Transverse colon (tissue), 4 donors: Measurements from ENCODE around the gene SEMA4G. TPM values are rescaled to one million over a fixed set of nuclear protein-coding genes. Genes with fewer than 3 reads are reported as not detected.
"Not testable (repeated sequence)": the region's sequence is repeated elsewhere in the genome, so short reads cannot be mapped to it uniquely, and the experiment has no call there.

Experiments used
- DNase-seq: peaks from one replicate; pipeline ENCODE4 v3.0.0-alpha.2; 2019
- H3K27ac ChIP-seq, 4 donors: fragments of 200-600 bp; sonication (generic); 2 replicates each; pipeline ENCODE4 v1.5.1; 2016 to 2018; ENCODE audit warnings: inconsistent platforms in 4 of 4
- H3K27me3 ChIP-seq: fragments of 200-600 bp; sonication (generic); 2 replicates; pipeline ENCODE4 v1.5.1; 2017; ENCODE audit warnings: inconsistent platforms
- H3K36me3 ChIP-seq, 4 donors: fragments of 200-600 bp; sonication (generic); 2 replicates each; pipeline ENCODE4 v1.5.1; 2017 to 2019; ENCODE audit warnings: inconsistent platforms in 4 of 4
- H3K4me1 ChIP-seq, 4 donors: fragments of 200-600 bp; sonication (generic); 2 replicates each; pipeline ENCODE4 v1.5.1; 2017 to 2020; ENCODE audit warnings: inconsistent platforms in 4 of 4
- H3K4me3 ChIP-seq, 4 donors: fragments of 200-600 bp; sonication (generic); 1 replicate in 1 of 4; 2 replicates in 3 of 4; pipeline versions ENCODE4 v1.5.1 to v1.6.1; 2017 to 2019; ENCODE audit warnings: inconsistent platforms in 4 of 4
- H3K9me3 ChIP-seq, 2 donors: fragments of 200-600 bp; sonication (generic); 2 replicates each; pipeline ENCODE4 v1.5.1; 2017 to 2019; ENCODE audit warnings: inconsistent platforms in 2 of 2
- EP300 ChIP-seq: sonication (generic); formaldehyde crosslinking; IDR thresholded peaks from one replicate; pipeline ENCODE4 v1.6.1; 2017; ENCODE audit warnings: antibody characterized with exemption, low read depth
- POLR2A ChIP-seq: fragments of 450-650 bp; IDR thresholded peaks from one replicate; pipeline ENCODE4 v1.6.1; 2016; ENCODE audit warnings: antibody characterized with exemption, mild to moderate bottlenecking, moderate library complexity
- POLR2AphosphoS5 ChIP-seq, 3 donors: sonication (generic); formaldehyde crosslinking; IDR thresholded peaks; one replicate each; pipeline ENCODE4 v1.6.1; 2016; ENCODE audit warnings: antibody characterized with exemption in 3 of 3
- WGBS, 2 donors: methylation state at CpG; one replicate each; pipeline ENCODE4 v1.1.5; 2018; ENCODE audit warnings: low coverage in 1 of 2; 5-methylcytosine and 5-hydroxymethylcytosine counted together
- in situ Hi-C, 4 donors: fragments of 200-750 bp; cut with MboI; loops; one replicate each; pipeline versions ENCODE4 v1.15.0 to v1.15.1; 2017; ENCODE audit warnings: low sequenced_read_pairs in 3 of 4, low pct_ligation_motif_present in 1 of 4, low pct_unique_long_range_greater_than_20kb in 1 of 4
- intact Hi-C: fragments of 100-400 bp; cut with DNase I; formaldehyde crosslinking; loops from one replicate; pipeline ENCODE4 v1.15.1; 2023; ENCODE audit warnings: low total_unique reads
- total RNA-seq, 4 donors: library from RNA; depleted of rRNA; stranded (reverse); fragments of >200 nt; gene quantifications; one replicate each; pipeline ENCODE4 v1.1.0, GENCODE V29; 2016
- TF ChIP-seq, protein P1 (sequence below), 5 experiments: fragments of 200-600 bp in 3 of 5; fragments of 450-650 bp in 2 of 5; sonication (generic) in 3 of 5; IDR thresholded peaks; 1 replicate in 2 of 5; 2 replicates in 3 of 5; pipeline ENCODE4 v1.5.1; 2016 to 2017; ENCODE audit warnings: antibody characterized with exemption in 5 of 5, inconsistent platforms in 3 of 5, mild to moderate bottlenecking in 2 of 5, moderate library complexity in 1 of 5

Gene SEMA4G
- total RNA-seq, 4 donors from 2014 or later = 94.0 to 221 (median 121) TPM

GRCh38 chr10:100970914-100971811 lies 1.9 kb downstream of the SEMA4G start:
- peak overlapping the region in 2 of 4 donors; percentile 75 to 87 for H3K4me3 ChIP-seq
- peak; percentile 37 for TF ChIP-seq POLR2A
- TF ChIP-seq, protein P1, sequence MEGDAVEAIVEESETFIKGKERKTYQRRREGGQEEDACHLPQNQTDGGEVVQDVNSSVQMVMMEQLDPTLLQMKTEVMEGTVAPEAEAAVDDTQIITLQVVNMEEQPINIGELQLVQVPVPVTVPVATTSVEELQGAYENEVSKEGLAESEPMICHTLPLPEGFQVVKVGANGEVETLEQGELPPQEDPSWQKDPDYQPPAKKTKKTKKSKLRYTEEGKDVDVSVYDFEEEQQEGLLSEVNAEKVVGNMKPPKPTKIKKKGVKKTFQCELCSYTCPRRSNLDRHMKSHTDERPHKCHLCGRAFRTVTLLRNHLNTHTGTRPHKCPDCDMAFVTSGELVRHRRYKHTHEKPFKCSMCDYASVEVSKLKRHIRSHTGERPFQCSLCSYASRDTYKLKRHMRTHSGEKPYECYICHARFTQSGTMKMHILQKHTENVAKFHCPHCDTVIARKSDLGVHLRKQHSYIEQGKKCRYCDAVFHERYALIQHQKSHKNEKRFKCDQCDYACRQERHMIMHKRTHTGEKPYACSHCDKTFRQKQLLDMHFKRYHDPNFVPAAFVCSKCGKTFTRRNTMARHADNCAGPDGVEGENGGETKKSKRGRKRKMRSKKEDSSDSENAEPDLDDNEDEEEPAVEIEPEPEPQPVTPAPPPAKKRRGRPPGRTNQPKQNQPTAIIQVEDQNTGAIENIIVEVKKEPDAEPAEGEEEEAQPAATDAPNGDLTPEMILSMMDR (IDR thresholded peaks at IDR 0.05) = peak in 2 of 5 experiments; percentile 13 to 18
- TF ChIP-seq POLR2AphosphoS5 (IDR thresholded peaks at IDR 0.05) = peak; percentile 20 to 60 (median 41)
- TF ChIP-seq EP300 = no peak
- 36 to 80% methylated on average over 1 to 4 of the region's 4 CpGs for whole genome bisulfite sequencing, 2 donors
- no peaks in the 10 kb centered on the region for H3K36me3 ChIP-seq
- peaks cover 8 to 47% (median 22%) of the 10 kb centered on the region in 4 donors for H3K4me1 ChIP-seq
- H3K27ac ChIP-seq = peak overlapping the region; percentile 81 to 91 (median 90)
- intact Hi-C loops (no loop called here), in situ Hi-C loops (no loop called here)
- peak; percentile 81 for DNase-seq
- H3K9me3 ChIP-seq = no peaks in the 10 kb centered on the region
- no peaks in the 10 kb centered on the region for H3K27me3 ChIP-seq

DNA sequence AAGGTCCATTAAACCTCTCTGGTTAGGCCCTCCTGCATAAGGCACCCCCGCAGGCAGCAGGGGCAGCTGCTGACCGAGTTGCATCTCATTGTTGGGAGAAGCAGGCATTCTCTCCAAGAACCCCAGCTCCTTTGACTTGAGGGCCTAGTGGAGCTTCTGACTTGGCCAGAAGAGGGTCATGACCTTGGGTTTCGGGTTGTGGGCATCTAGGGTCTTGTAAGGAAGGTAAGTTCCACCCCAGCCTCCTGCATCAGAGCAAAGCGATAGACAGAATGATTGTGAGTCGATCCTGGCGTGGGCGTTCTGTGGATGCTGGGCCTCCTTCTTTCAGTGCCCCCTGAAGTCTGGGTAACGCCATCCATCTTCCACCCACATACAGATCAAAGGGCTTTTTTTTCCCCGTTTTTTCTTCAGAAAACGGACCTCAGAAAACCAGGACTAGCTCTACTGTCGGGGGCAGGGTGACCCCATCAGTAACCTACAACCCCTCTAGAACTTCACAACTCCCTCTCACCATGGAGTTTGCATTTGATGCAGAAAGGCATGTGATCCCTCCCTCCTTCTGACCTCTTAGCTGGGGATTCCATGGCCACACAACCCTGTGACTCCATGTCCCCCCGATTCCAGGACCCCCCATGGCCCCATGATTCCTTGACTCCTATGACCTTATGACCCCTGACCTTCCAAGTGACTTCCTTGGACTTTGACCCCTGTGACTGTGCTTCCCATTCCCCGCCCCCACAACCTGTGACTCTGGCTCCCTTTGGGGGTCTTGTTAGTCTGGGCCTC lies 3.0 kb downstream of the SEMA4G start:
- no peaks in the 10 kb centered on the region for H3K27me3 ChIP-seq
- 70 to 84% methylated on average over 2 to 13 of the region's 13 CpGs for WGBS, 2 donors
- no peaks in the 10 kb centered on the region for H3K36me3 ChIP-seq
- in situ Hi-C loops (no loop called here), intact Hi-C loops (no loop called here)
- DNase-seq = no peak
- no peaks in the 10 kb centered on the region for H3K9me3 ChIP-seq
- H3K27ac ChIP-seq = peak overlapping the region; percentile 81 to 91 (median 90)
- H3K4me1 ChIP-seq = peaks cover 8 to 41% (median 21%) of the 10 kb centered on the region in 4 donors
- TF ChIP-seq POLR2AphosphoS5 (IDR thresholded peaks at IDR 0.05) (no peak), POLR2A (no peak)
- TF ChIP-seq, protein P1 (IDR thresholded peaks at IDR 0.05) = no peak
- H3K4me3 ChIP-seq = peak overlapping the region in 2 of 4 donors; percentile 9 to 87

GRCh38 chr10:100972904-100973535 lies 3.7 kb downstream of the SEMA4G start:
- no peak for TF ChIP-seq POLR2A
- TF ChIP-seq POLR2AphosphoS5 (IDR thresholded peaks at IDR 0.05) = no peak
- TF ChIP-seq EP300 = no peak
- TF ChIP-seq, protein P1 (IDR thresholded peaks at IDR 0.05) = no peak
- no peaks in the 10 kb centered on the region for H3K27me3 ChIP-seq
- H3K27ac ChIP-seq = peak overlapping the region in 1 of 4 donors; percentile 10
- in situ Hi-C loops = no loop called here
- no peaks in the 10 kb centered on the region for H3K36me3 ChIP-seq
- DNase-seq = no peak
- WGBS, 2 donors = 91% methylated on average over 6 of the region's 6 CpGs; no CpG with 5 or more reads in 1 of the 2 donors
- H3K9me3 ChIP-seq = no peaks in the 10 kb centered on the region
- intact Hi-C loops = no loop called here
- H3K4me1 ChIP-seq = peaks cover 8 to 35% (median 20%) of the 10 kb centered on the region in 4 donors
- H3K4me3 ChIP-seq = no peak overlapping the region

DNA sequence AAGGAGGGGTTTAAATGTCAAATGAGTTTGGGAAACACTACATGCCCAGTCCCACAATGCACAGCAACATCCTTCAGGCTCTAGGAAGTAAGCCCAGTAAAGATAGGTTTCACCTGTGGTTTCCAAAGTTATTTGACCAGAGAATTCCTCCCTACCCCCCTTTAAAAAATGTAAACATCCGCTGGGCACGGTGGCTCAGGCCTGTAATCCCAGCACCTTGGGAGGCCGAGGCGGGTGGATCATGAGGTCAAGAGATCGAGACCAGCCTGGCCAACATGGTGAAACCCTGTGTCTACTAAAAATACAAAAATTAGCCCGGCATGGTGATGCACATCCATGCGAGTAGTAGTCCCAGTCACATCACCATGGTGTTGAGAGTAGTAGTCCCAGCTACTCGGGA lies 6.1 kb downstream of the SEMA4G start:
- DNase-seq, H3K36me3 ChIP-seq, H3K27ac ChIP-seq, in situ Hi-C loops, H3K4me3 ChIP-seq, H3K27me3 ChIP-seq, intact Hi-C loops, H3K9me3 ChIP-seq: not testable (repeated sequence)
- 88% methylated on average over 8 of the region's 8 CpGs; no CpG with 5 or more reads in 1 of the 2 donors for WGBS, 2 donors
- H3K4me1 ChIP-seq = peaks cover 0 to 17% (median 10%) of the 10 kb centered on the region in 4 donors
